HG02678 (cell line): ENCODE measurements around the gene NT5C.

Source experiments
- ATAC-seq: cut with Tn5 transposase; IDR thresholded peaks from one replicate; pipeline ENCODE4 v1.9.1; 2021; ENCODE audit warnings: mild to moderate bottlenecking, moderate library complexity; ENCODE audit not compliant: unreplicated experiment

The NT5C gene

GRCh38 chr17:75096082-75096625, 35.4 kb downstream of the NT5C start:
- no peak for ATAC-seq

GRCh38 chr17:75094871-75095399, 36.6 kb downstream of the NT5C start:
- no peak for ATAC-seq

GRCh38 chr17:75093548-75094158, 37.9 kb downstream of the NT5C start:
- ATAC-seq, result no peak

GRCh38 chr17:75091855-75092327, 39.7 kb downstream of the NT5C start:
- no peak for ATAC-seq

GRCh38 chr17:75090871-75091854, 40.4 kb downstream of the NT5C start:
- ATAC-seq, result no peak

GRCh38 chr17:75088465-75089417, 42.8 kb downstream of the NT5C start:
- peak; percentile 21 for ATAC-seq

GRCh38 chr17:75087558-75088453, 43.7 kb downstream of the NT5C start, which contains the start of gene SLC16A5:
TSS of gene SLC16A5 (plus strand) at chr17:75087954. CDS start at chr17:75093637, 5,683 bp downstream.
- ATAC-seq, result peak; percentile 68

- peak; percentile 7 for ATAC-seq
These were observed 44.4 kb downstream of the NT5C start for GRCh38 chr17:75087182-75087557.

- ATAC-seq, result no peak
These were observed 44.9 kb downstream of the NT5C start for GRCh38 chr17:75086496-75087181.

- ATAC-seq, result no peak
These were observed 47.4 kb downstream of the NT5C start for GRCh38 chr17:75084039-75084660.

GRCh38 chr17:75082683-75083082, 48.9 kb downstream of the NT5C start:
- no peak for ATAC-seq

- ATAC-seq, result no peak
These were observed 49.7 kb downstream of the NT5C start for GRCh38 chr17:75081611-75082540.
